Effector CD4-positive, alpha-beta T cell (primary cell): Measurements from ENCODE around the gene P3H1.
"Not testable (repeated sequence)": the region's sequence is repeated elsewhere in the genome, so short reads cannot be mapped to it uniquely, and the experiment has no call there.

ENCODE experiments used
- DNase-seq: peaks from one replicate; pipeline ENCODE4 v3.0.0-alpha.2; 2020

Gene P3H1

GRCh38 chr1:42768172-42768571, 1.3 kb upstream of the P3H1 start:
- no peak for DNase-seq

- no peak for DNase-seq
Measured at GRCh38 chr1:42767510-42768000, 727 bp upstream of the P3H1 start.

- DNase-seq, result no peak
Measured at GRCh38 chr1:42765832-42766740, 742 bp downstream of the P3H1 start.

GRCh38 chr1:42765269-42765668, 1.6 kb downstream of the P3H1 start:
- DNase-seq, result no peak

GRCh38 chr1:42762269-42762668, 4.6 kb downstream of the P3H1 start:
- DNase-seq, result no peak

GRCh38 chr1:42761567-42761966, 5.3 kb downstream of the P3H1 start:
- DNase-seq, result no peak

GRCh38 chr1:42759114-42759513, 7.7 kb downstream of the P3H1 start:
- DNase-seq, result no peak

- DNase-seq, result no peak
Measured at GRCh38 chr1:42758641-42759040, 8.2 kb downstream of the P3H1 start.

- DNase-seq, result no peak
Measured at GRCh38 chr1:42757892-42758275, 8.9 kb downstream of the P3H1 start.

- DNase-seq, result no peak
Measured at GRCh38 chr1:42756956-42757891, 9.6 kb downstream of the P3H1 start.

GRCh38 chr1:42753070-42753469, 13.8 kb downstream of the P3H1 start:
- DNase-seq, result no peak

GRCh38 chr1:42752284-42752683, 14.5 kb downstream of the P3H1 start:
- DNase-seq, result no peak

GRCh38 chr1:42751511-42752070, 15.2 kb downstream of the P3H1 start:
- DNase-seq, result not testable (repeated sequence)

- DNase-seq, result no peak
Measured at GRCh38 chr1:42750041-42750440, 16.8 kb downstream of the P3H1 start.

GRCh38 chr1:42748461-42749410, 18.1 kb downstream of the P3H1 start:
- DNase-seq, result no peak

GRCh38 chr1:42748021-42748420, 18.8 kb downstream of the P3H1 start:
- DNase-seq, result no peak

GRCh38 chr1:42747125-42747524, 19.7 kb downstream of the P3H1 start:
- DNase-seq, result peak; percentile 29

- no peak for DNase-seq
Measured at GRCh38 chr1:42746436-42747105, 20.3 kb downstream of the P3H1 start.

- DNase-seq, result no peak
Measured at GRCh38 chr1:42745851-42746250, 21.0 kb downstream of the P3H1 start.

- DNase-seq, result no peak
Measured at GRCh38 chr1:42744148-42744413, 22.7 kb downstream of the P3H1 start.

GRCh38 chr1:42743317-42744147, 23.3 kb downstream of the P3H1 start:
- no peak for DNase-seq
